HFFc6 (cell line): ENCODE data around the gene CMTM6. TPM values are rescaled to one million over a fixed set of nuclear protein-coding genes. Genes with fewer than 3 reads are reported as not detected.
A peak's percentile ranks its signal among the peaks of the same experiment; 100 is the strongest.

Source experiments
- DNase-seq: peaks from one replicate; pipeline ENCODE4 v3.0.0-alpha.2; 2018
- H3K27ac Mint-ChIP-seq: 2 replicates; pipeline ENCODE4 v1.8.0; 2020; ENCODE audit warnings: mild to moderate bottlenecking, mixed read lengths
- H3K27me3 Mint-ChIP-seq: 2 replicates; pipeline ENCODE4 v1.8.0; 2021; ENCODE audit warnings: mild to moderate bottlenecking, moderate library complexity, mixed read lengths; ENCODE audit not compliant: insufficient read depth
- H3K36me3 Mint-ChIP-seq: 2 replicates; pipeline ENCODE4 v1.8.0; 2021; ENCODE audit warnings: low read depth, mixed read lengths
- H3K4me1 Mint-ChIP-seq: 2 replicates; pipeline ENCODE4 v1.8.0; 2020; ENCODE audit warnings: low read depth, mixed read lengths
- H3K4me3 Mint-ChIP-seq: 2 replicates; pipeline ENCODE4 v1.8.0; 2020; ENCODE audit warnings: mild to moderate bottlenecking, moderate library complexity, mixed read lengths
- H3K9me3 Mint-ChIP-seq: 2 replicates; pipeline ENCODE4 v1.8.0; 2020; ENCODE audit warnings: mild to moderate bottlenecking, mixed read lengths
- CTCF ChIP-seq: fragments of 200-600 bp; sonication (generic); IDR thresholded peaks from 2 replicates; pipeline ENCODE4 v1.5.0; 2021; ENCODE audit warnings: antibody characterized with exemption, mild to moderate bottlenecking
- total RNA-seq, 6 experiments: library from RNA; stranded (reverse); fragmentation: NEBNext Ultra II Directional; extraction: Animal tissue kit (Norgen Biotek cat#: 25700); gene quantifications; 2 replicates in 1 of 6; 3 replicates in 5 of 6; pipeline ENCODE4 v1.2.3, GENCODE V29; 2021

Gene CMTM6
- total RNA-seq, 6 experiments from 2014 or later: 55.7 to 68.0 (median 62.7) TPM

- H3K36me3 Mint-ChIP-seq: peaks cover 4% of the 10 kb centered on the region; the same call in 1 of the 2 replicates
- no peak for DNase-seq
These were observed 46.8 kb downstream of the CMTM6 start for GRCh38 chr3:32455609-32456428.

GRCh38 chr3:32454731-32455608 lies 47.7 kb downstream of the CMTM6 start:
- no peak for TF ChIP-seq CTCF
- H3K4me1 Mint-ChIP-seq: peaks cover 9% of the 10 kb centered on the region
- no peaks in the 10 kb centered on the region for H3K9me3 Mint-ChIP-seq
- no peak overlapping the region for H3K4me3 Mint-ChIP-seq
- H3K27me3 Mint-ChIP-seq: no peaks in the 10 kb centered on the region; the same call in 1 of the 2 replicates
- no peak for DNase-seq
- H3K27ac Mint-ChIP-seq: peak overlapping the region; percentile 50
- H3K36me3 Mint-ChIP-seq: peaks cover 9% of the 10 kb centered on the region; the same call in 1 of the 2 replicates

More at GRCh38 chr3:32455609-32456428, 46.8 kb downstream of the CMTM6 start:
- no peak overlapping the region for H3K27ac Mint-ChIP-seq
- TF ChIP-seq CTCF: no peak
- no peaks in the 10 kb centered on the region for H3K9me3 Mint-ChIP-seq
- peaks cover 9% of the 10 kb centered on the region for H3K4me1 Mint-ChIP-seq
- H3K27me3 Mint-ChIP-seq: no peaks in the 10 kb centered on the region; the same call in 1 of the 2 replicates
- no peak overlapping the region for H3K4me3 Mint-ChIP-seq

GRCh38 chr3:32454111-32454510 lies 48.5 kb downstream of the CMTM6 start:
- no peak for TF ChIP-seq CTCF
- Mint-ChIP-seq H3K4me1 (peaks cover 9% of the 10 kb centered on the region), H3K4me3 (no peak overlapping the region), H3K27me3 (no peaks in the 10 kb centered on the region; the same call in 1 of the 2 replicates), H3K27ac (0 out of 2 replicates have a peak overlapping the region, but pooled peaks have one; percentile 92), H3K36me3 (peaks cover 9% of the 10 kb centered on the region; the same call in 1 of the 2 replicates), H3K9me3 (no peaks in the 10 kb centered on the region)
- DNase-seq: no peak

GRCh38 chr3:32453346-32453745 lies 49.3 kb downstream of the CMTM6 start:
- H3K4me3 Mint-ChIP-seq: no peak overlapping the region
- H3K27me3 Mint-ChIP-seq: no peaks in the 10 kb centered on the region; the same call in 1 of the 2 replicates
- TF ChIP-seq CTCF: no peak
- DNase-seq: peak; percentile 79
- no peaks in the 10 kb centered on the region for H3K9me3 Mint-ChIP-seq
- H3K27ac Mint-ChIP-seq: peak overlapping the region; percentile 92
- peaks cover 14% of the 10 kb centered on the region for H3K4me1 Mint-ChIP-seq
- H3K36me3 Mint-ChIP-seq: peaks cover 14% of the 10 kb centered on the region; the same call in 1 of the 2 replicates

GRCh38 chr3:32452009-32452408 lies 50.6 kb downstream of the CMTM6 start:
- no peaks in the 10 kb centered on the region for H3K9me3 Mint-ChIP-seq
- no peak for DNase-seq
- peaks cover 19% of the 10 kb centered on the region; the same call in 1 of the 2 replicates for H3K36me3 Mint-ChIP-seq
- H3K27me3 Mint-ChIP-seq: no peaks in the 10 kb centered on the region; the same call in 1 of the 2 replicates
- no peak overlapping the region for H3K4me3 Mint-ChIP-seq
- peaks cover 22% of the 10 kb centered on the region for H3K4me1 Mint-ChIP-seq
- TF ChIP-seq CTCF: no peak
- no peak overlapping the region; the same call in 1 of the 2 replicates for H3K27ac Mint-ChIP-seq
